ENCODE data around the gene AFAP1.

Gene AFAP1

DNA sequence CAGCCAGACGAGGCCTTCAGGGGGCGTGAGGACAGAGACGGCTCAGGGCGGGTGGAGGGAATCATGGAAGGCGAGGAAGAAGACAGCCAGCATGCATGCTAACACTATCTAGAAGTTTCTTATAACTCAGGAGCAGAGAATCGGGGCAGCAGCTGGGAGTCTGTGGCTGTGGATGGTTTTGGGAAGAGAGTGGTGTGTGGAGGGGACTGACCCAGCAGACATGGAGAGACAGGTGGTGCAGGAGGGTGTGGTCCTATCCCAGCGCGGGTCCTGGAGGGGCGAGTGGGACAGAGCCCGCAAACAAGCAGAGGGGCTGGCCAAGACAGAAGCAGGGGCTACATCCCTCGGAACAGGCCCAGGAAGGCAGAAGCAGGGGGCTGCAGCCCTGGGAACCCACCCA is 192.1 kb downstream of the AFAP1 start:
- DNase-seq: no peak

DNA sequence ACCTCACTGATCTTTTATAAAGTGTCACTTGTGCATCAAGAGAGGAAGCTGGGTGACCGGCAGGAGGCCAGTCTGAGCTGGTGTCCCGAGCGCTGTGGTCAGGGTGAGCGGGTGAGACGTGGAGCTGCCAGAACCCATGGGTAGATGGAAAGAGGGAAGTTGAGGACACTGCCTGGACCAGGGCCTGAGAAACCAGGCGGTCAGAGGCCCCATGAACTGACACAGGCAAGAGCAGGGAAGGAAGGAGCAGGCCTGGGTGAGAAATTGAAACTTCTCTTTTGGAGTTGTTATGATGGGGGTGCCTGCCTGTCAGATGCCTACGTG is 192.6 kb downstream of the AFAP1 start:
- DNase-seq: no peak

DNA sequence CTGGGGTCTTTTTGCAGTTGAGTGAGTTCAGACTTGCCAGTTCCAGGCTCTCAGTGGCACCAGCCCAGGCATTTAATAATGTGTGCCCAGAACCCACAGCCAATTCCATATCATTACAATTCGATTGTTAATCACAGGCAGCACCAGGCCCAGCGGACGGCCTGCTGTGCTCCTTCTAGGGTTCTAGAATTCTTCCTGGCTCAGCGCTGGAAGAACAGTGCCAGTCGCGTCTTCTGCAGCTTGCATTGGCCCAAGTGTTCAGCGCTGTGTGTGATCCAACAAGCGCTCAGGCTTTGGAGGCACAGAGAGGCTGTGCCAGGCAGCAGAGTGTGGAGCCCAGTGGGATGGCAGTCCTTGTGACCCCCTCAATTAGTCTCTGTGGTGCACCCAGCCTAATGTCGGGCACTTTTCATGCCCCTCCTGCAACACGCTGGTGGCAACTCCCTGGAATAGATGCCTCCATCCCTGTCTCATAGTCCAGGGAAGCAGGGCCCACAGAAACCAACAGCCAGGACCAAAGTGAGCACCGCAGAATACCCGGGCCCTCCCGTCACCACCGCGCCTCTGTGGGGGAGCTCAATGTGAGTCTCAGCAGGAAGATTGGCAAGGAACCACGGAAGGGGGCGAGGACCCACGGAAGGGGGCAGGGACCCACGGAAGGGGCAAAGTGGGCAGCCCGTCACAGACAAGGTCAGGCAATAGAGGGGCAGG is 193.2 kb downstream of the AFAP1 start:
- DNase-seq: no peak

DNA sequence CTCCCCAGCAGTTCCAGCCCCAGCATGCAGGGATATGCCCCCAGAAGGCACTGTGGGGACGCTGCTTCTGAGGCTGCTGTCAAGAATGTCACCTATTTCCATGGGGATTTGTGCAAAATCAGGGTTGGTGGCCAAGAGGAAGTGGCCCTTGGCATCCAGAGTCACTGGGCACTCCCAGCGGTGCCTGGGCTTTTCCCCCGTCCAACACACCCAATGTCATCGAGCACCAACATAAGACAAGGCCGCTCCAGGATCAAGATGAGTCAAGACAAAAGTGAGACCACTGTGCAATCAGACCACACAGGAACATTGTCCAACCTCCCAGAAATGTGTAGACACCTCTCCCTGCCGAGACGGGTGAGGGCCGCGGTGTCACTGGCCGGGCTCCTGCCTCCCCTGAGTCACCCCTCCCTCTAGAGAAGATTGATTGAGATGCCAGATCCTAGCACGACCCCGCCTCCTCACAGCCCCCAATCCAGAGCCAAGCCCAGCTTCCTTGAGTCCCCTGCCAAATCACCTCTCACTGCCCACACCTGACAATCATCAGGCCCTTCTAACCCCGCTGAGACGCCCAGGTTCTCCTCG is 194.3 kb downstream of the AFAP1 start:
- DNase-seq: no peak

DNA sequence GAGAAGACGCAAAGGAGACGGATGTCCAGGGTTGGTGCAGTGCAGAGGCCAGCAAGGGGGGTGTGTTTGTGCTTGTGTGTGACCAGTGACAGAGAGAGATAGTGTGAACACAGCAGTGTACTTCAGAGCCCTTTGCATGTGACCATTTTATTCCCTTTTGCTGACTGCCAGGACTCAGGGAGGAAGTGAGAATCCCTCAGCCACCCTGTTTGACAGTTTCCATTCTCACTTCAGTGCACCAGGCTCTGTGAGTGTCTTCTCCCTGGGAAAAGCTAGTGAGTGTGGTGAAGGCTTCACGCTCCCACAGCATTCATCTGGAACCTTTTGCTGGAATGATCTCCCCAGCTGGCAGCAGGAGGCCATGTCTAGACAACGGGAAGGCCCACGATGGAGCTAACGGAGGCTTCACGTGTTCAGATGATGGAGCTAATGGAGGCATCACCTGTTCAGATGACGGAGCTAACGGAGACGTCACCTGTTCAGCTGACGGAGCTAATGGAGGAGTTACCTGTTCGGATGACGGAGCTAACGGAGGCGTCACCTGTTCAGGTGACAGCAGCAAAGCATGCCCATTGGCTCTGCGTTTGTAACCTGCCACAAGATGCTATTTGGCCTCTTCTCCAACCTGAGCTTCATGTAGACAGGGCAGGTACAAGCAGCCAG is 195.4 kb downstream of the AFAP1 start:
- no peak for DNase-seq

DNA sequence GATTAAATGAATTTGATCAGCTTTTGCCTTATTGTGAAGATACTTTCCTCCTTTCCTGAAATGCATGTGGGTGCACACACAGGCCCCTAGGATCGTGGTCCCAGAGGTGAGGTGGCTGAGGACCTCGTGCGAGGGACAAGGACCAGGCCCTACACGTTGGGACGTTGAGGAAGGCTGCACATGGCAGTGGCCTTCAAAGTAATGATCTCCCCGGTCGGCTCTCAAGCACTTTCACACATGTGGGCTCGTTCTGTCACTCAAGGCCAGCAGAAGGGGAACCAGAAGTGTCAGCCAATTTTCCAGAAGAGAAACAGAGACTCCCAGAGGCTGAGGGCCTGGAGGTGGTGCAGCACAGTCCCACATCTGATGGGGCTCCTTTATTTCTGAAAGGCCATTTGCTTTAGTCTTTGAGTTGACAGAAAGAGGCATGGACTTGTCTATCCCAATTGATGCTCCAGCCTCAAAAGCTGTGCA is 196.8 kb downstream of the AFAP1 start:
- no peak for DNase-seq

DNA sequence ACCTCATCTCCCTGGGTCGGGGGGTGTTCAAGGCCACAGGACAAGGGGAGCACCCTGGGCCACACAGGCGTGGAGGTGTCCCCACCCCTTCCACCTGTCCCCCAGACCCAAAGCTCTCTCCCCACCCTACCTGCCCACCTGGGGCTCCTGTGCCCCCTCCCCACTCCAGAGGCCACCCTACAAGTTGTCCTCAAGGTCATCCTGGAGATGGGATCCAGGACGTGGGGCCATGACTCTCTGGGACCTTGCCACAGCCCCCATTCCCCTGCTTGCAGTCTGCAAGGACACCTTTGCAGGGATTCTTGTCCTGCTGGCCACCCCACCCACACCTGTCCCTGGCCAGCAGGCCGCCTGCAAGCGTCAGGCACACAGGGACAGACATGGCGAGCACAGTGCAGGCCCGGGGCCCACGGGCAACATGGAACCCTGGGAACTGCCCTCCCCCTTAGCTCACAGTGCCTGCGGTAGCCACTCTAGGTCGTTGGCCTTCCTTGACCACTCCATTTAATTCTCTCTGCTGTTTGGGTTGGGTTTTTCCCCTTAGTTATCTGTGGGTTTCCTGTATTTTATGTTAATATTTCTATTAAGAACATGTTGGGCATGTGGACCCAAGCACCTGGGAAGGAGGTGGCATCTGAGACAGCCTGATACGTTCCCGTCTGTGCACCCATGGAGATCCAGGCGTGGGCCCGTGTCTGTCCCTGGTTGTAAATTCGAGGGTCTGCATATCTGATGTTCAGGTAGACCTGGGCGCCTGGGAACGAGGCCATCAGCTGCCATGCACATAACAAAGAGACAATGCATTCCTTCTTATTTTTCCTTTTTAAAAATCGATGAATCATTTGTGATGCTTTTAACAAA is 197.5 kb downstream of the AFAP1 start:
- DNase-seq: no peak

DNA sequence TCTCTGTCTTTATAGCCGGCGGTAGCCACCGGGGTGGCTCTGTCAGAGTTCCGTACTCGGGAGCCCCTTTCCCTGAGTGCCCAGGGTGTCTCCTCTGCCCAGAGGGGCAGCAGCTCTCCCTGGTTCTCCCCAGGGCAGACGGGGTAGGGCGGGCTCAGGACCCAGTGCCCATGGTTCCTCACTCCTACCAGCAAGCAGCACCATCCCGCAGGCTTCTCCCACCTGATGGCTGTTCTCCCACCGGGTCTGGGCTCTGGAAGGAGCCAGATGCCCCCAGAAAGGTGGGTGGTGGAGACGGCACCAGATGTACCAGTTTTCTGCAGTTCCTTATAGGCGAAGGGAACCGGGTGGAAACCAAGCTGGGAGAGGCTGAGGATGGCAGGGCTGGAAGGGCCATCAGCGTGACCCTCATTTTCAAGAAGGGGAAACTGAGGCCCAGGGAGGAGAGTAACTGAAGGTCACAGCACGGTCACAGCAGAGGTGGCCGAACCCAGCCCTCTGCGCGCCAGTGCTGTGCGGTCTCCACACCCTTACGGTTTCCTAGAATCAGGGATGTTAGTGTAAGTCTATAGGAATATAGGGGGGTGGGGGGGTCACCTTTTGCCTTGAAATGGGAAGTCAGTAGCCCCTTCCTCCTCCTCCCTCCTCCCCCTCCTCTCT is 198.7 kb downstream of the AFAP1 start:
- DNase-seq: no peak

DNA sequence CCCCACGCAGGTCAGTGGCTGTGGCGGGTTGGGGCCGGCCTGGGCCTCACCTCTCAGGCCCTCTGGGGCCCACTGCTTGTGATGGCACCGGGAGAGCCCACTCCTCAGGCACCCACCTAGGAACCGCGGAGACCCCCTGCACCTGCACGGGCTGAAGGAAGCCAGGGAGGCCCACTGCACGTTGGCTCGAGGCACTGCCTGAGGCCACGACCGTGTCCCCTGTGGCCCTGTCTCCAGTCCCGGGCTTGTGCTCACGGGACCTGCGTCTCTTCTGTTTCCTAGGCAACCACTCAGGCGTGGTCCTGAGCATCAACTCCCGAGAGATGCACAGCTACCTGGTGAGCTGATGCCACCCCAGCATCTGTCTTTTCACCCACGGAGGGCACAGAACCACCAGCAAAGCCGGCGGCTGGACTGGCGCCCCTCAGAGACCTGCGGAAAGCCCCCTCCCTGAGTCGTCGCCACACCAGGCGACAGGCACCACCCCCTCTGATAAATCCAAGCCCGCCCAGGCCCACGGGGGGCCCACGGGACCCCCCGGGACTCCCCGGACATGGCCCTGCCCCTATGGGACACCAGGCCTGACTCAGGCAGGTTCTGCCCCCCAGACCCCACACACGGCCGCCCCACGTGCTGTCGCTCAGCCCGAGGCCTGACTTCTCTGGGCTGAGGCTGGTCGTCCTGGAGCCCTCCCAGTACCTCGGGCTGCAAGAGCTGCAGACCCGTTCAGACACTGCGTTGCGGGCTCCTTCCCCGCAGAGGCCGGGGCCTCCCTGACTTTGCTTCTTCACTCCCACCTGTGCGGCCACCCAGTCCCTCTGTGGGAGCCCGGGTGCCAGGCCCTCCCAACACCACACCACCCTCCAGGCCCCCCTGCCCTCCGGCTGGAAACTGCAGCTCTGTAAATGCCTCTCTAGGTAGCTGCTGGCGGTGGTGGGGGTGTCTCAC is 199.5 kb downstream of the AFAP1 start:
- DNase-seq: no peak

DNA sequence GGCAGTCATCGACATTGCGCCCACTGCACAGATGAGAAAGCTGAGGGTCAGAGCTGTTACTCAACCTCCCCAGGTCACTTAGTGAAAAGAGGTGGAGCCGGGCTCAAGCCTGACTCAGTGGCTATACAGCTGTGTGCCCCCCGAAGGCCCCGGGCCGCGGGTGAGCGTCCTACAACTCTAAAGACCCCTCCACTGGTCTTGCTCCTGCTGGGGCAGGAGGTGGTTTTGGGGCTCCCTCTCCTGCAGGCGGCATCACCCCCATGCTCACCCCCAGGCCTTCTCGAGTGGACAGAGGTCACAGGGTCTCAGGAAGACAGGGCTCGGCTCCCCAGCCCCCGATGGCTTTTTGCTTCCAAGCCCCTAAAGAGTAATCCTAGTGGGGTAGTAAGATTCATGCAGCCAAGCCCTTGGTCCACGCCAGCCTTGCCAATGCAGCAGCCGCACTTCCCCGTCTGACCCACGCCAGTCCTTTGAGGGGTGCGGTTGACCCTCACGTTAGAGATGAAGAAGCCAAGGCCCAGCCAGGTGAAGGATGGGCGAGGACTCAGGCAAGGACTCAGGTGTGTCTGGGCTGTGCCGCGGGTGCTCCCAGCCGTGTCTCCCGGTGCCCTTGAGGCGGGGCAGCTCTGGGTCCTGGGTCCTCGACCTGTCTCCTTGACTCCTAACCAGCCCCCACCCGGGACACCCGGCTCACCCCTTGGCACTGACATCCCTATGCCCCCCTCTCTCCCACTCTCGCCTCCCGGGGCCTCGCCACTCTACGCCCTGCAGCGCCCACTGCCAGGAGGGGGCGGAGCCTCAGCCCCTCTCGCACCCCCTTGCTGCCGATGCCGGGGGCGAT is 200.4 kb downstream of the AFAP1 start:
- DNase-seq: no peak

DNA sequence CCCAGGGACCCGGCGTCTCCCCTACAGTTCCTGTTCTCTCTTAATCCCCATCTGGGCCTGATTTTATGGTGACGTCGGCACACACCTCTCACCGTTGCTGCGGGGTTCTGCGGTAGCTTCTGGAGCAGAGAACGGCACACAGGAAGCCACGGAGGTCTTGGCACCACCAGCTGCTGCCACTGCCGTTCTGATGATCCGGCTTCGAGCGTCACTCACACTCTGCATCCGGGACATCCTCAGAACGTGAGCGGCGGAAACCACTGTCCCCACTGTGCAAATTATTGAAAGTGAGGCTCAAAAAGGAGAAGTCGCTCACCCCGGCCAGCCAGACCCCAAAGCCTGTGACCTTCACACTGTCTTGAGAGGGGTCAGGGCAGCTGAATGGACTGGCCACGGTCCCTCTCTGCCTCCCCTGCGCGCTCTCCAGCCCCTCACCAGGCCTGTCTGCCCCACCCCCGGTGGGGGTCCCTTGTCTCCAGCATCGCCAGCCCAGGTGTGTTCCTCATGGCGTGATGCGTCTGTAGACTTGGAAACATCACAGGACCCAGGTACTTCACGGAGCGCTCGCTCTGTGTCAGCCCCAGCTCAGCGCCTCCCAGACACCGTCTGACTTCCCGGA is 201.1 kb downstream of the AFAP1 start:
- no peak for DNase-seq

DNA sequence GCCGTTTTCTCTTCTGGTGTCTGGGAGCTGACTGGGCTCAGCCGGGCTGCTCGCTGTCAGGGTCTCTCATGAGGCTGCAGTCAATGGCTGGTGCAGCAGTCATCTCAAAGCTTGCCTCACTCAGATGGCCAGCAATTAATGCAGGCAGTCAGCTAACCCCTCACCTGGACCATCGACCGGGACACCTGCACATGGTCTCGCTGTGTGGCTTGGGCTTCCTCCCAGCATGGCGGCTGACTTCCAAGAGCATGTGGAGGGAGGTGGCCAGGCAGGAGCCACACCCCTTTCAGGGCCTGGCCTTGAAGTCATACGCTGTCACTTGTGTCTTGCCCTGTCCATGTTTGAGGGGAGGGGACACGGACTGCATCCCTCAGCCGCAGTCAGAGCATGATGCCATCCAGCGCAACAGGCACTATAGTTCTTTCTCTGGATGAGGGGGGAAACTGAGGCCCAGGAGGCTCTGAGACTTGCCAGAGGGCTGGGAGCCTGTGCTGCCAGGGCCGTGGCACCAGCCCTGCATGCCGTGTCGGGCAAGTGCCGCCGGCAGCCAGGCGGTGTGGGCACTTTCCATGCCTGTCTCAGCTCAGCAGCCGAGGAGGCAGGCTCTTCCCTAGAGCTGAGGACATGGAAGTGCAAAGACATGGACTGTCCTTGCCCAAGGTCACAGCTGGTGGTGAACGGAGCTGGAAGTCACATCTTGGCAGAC is 201.8 kb downstream of the AFAP1 start:
- DNase-seq: no peak

DNA sequence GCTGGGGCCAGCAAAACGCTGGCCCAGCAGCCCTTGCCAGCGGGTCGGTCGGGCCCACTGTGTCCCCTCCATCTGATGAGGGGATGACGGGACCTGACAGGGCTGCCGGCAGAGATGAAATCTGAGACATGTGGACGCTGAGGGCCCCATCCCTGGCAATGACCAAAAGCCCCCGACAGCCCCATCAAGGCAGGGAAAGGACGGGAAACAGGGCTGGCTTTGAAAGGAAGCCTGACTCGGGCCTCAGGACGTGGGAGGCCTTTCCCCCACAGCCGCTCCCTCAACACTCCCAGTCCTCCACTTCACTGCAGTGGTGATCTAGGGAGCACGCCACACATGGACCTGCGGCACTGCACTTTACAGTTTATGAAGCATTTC is 202.4 kb downstream of the AFAP1 start:
- no peak for DNase-seq

DNA sequence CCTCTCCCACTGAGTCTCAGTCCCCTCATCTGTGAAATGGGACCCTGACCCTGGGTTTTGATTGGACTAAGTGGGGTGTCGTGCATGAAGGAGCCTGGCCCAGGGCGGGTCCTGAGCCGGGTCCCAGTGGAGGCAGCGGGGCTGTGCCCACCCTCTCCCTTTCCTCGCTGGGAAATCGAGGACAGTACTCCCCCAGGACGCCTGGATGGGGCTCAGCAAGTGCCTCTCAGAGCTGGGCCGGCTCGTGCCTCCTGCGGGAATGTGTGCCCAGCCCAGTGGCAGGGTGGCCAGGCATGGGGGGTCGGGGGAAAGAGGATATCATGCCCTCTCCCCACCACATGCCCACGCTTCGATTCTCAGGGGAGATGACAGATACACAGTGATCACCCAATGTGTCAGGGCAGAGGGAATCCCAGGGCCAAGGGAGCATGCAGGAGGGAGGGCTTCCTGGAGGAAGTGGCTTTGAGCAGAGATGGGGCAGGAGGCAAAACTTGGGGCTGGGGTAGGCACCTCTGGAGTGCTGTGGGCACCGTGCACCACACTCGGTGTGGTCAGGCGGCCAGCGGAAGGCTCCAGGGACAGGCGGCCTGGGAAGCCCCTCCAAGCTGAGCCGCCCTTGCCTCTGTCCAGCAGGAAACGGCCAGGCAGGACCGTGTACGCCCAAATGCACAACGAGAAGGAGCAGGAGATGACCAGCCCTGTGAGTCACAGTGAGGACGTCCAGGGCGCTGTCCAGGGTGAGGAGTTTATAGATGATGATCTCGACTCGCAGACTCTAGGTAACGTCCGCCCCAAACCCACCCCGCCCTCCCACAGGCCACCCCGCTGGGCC is 203.0 kb downstream of the AFAP1 start:
- DNase-seq: no peak

DNA sequence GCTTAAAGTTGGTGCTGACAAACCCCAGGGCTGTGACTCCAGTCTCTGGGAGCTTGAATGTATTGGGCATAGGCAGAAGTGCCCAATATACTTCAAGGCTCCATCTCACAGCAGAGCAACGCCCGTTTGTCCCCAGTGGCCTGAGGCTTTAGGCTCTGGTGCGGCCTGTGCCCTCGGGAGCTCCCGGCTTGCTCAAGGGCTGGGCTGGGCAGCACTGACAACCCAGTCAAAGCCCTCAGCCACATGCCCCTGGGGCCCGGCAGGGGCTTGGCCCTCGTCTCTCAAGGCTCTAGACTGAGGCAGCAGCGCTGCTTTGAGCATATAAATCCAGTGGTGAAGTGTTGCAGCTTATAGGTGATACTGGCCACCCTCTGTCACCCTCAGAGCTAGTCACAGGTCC is 203.7 kb downstream of the AFAP1 start:
- no peak for DNase-seq

DNA sequence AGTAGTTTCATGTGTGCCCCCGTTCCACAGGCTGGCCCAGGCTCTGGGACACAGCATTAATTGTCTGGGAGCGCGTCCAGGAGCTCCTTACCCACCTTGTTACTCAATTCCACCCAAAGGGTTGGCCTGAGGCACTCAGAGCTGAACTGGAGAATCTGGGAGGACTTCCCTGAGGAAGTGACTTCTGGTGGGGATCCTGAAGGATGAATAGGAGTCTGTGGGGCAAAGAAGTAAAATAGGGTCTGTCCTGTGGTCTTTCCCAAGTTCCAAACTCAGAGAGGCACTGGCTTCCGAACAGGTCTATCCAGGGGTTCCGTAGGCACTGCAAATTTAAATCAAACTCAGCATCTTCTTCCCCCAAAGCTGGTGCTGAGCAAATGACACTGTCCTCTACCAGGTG is 204.3 kb downstream of the AFAP1 start:
- no peak for DNase-seq

DNA sequence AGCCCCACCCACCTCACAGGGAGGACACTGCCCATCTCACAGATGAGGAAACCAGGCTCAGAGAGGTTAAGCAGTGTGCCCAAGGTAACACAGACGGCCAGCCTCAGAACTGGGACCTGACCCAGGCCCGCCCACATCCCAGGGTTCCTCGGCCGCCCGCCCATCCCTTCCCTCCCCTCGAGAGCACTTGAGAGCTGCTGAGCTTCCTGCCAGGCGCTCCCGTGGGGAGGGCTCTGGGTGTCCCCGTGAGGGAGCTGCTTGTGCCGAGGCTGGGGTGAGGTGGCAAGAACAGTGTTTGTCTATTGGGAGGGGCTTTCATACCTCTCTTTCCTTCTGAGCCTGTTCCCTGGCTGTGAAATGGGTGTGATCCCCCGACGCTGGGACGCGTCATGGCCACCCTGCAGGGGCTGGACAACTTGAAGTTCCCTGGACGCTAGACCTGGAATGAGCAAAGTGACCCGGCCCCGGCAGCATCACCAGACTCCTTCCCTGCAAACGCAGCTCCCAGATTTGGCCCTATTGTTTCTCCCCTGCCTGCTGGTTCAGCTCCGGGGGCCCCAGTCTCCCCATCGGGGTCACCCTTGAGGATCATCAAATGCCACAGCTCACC is 204.9 kb downstream of the AFAP1 start:
- DNase-seq: no peak

Measured in activated CD4-positive, alpha-beta T cell treated with anti-CD3 and anti-CD28 coated beads for 48 hours (primary cell).